Activated CD4-positive, alpha-beta T cell treated with anti-CD3 and anti-CD28 coated beads for 36 hours (primary cell): ENCODE measurements around the gene SNX25. TPM values are rescaled to one million over a fixed set of nuclear protein-coding genes. Genes with fewer than 3 reads are reported as not detected.

Experiments
- ATAC-seq: fragments of 200-7000 bp; cut with Tn5 transposase; one replicate; pipeline ENCODE4 v1.10.0; 2021; ENCODE audit warnings: mild to moderate bottlenecking, moderate library complexity
- CTCF ChIA-PET: fragments of 350-600 bp; sonication (Branson Sonifier 250); formaldehyde crosslinking; loops from one replicate; lab custom pipeline; 2021; ENCODE audit warnings: antibody characterized with exemption; lab: Charles Lee
- POLR2A ChIA-PET: fragments of 350-600 bp; sonication (Branson Sonifier 250); formaldehyde crosslinking; loops from one replicate; lab custom pipeline; 2021; ENCODE audit warnings: antibody characterized with exemption, inconsistent platforms; lab: Charles Lee
- DNase-seq: peaks from one replicate; pipeline ENCODE4 v3.0.0-alpha.2; 2020
- H3K27ac Mint-ChIP-seq: one replicate; pipeline ENCODE4 v1.8.0; 2021; ENCODE audit warnings: mixed read lengths
- H3K27me3 Mint-ChIP-seq: one replicate; pipeline ENCODE4 v1.8.0; 2021; ENCODE audit warnings: mixed read lengths
- H3K36me3 Mint-ChIP-seq: one replicate; pipeline ENCODE4 v1.8.0; 2021; ENCODE audit warnings: low read depth, mixed read lengths
- H3K4me1 Mint-ChIP-seq: one replicate; pipeline ENCODE4 v1.8.0; 2021; ENCODE audit warnings: mixed read lengths
- H3K4me3 Mint-ChIP-seq: one replicate; pipeline ENCODE4 v1.8.0; 2021; ENCODE audit warnings: mild to moderate bottlenecking, moderate library complexity, mixed read lengths
- H3K9me3 Mint-ChIP-seq: one replicate; pipeline ENCODE4 v1.8.0; 2021; ENCODE audit warnings: low read depth, mixed read lengths
- intact Hi-C, 2 experiments: fragments of 100-400 bp; cut with DNase I in 1 of 2; cut with micrococcal nuclease in 1 of 2; formaldehyde crosslinking; loops; one replicate each; pipeline versions ENCODE4 v1.14.2 to v1.15.1; 2022 to 2024; cut with DNase I, micrococcal nuclease
- total RNA-seq, 2 experiments: library from RNA; stranded (reverse); gene quantifications; one replicate each; pipeline ENCODE4 v1.2.3, GENCODE V29; 2021

The SNX25 gene
- total RNA-seq, 2 experiments from 2014 or later = 14.8 to 15.0 TPM

GRCh38 chr4:185269286-185269685 is 59.9 kb downstream of the SNX25 start:
- Mint-ChIP-seq H3K27ac (no peak overlapping the region), H3K4me3 (no peak overlapping the region), H3K27me3 (no peaks in the 10 kb centered on the region), H3K9me3 (no peaks in the 10 kb centered on the region), H3K36me3 (peaks cover 30% of the 10 kb centered on the region), H3K4me1 (peaks cover 11% of the 10 kb centered on the region)
- ATAC-seq = no peak
- POLR2A ChIA-PET = interaction anchor here (0.7 kb wide), 1 partner anchor 198 kb away, joined by 3 read pairs; no protein-coding TSS in a partner anchor
- intact Hi-C loops = no loop called here
- no peak for DNase-seq
- CTCF ChIA-PET = no interaction called here

DNA sequence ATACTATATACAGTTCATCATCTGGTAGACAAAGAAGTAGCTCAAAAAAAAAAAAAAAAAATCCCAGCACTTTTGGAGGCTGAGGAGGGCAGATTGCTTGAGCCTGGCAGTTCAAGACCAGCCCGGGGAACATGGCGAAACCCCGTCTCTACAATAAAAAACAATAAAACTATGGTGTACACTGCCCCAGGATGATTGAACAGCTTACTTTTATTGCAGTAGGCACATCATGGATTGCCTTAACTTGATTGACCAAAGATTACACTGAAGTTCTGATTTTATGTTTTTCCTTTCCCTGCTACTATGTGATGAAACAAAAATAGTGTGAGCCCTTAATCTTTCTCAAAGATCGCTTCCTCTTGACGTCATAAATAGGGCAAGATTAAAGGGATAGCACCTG is 60.6 kb downstream of the SNX25 start:
- H3K4me1 Mint-ChIP-seq = peaks cover 11% of the 10 kb centered on the region
- peaks cover 28% of the 10 kb centered on the region for H3K36me3 Mint-ChIP-seq
- H3K27ac Mint-ChIP-seq = no peak overlapping the region
- POLR2A ChIA-PET = no interaction called here
- no peak overlapping the region for H3K4me3 Mint-ChIP-seq
- CTCF ChIA-PET = no interaction called here
- H3K27me3 Mint-ChIP-seq = no peaks in the 10 kb centered on the region
- intact Hi-C loops = no loop called here
- ATAC-seq (no peak), DNase-seq (no peak)
- no peaks in the 10 kb centered on the region for H3K9me3 Mint-ChIP-seq

GRCh38 chr4:185270885-185271284 is 61.5 kb downstream of the SNX25 start:
- no peak for DNase-seq
- intact Hi-C loops = no loop called here
- H3K27ac Mint-ChIP-seq = no peak overlapping the region
- no peak for ATAC-seq
- ChIA-PET CTCF (interaction anchor here (1.0 kb wide), 1 partner anchor 18 kb away, joined by 3 read pairs; no protein-coding TSS in a partner anchor), POLR2A (no interaction called here)
- no peaks in the 10 kb centered on the region for H3K27me3 Mint-ChIP-seq
- H3K4me3 Mint-ChIP-seq = no peak overlapping the region
- no peaks in the 10 kb centered on the region for H3K9me3 Mint-ChIP-seq
- peaks cover 28% of the 10 kb centered on the region for H3K36me3 Mint-ChIP-seq
- H3K4me1 Mint-ChIP-seq = peaks cover 8% of the 10 kb centered on the region

- Mint-ChIP-seq H3K27ac (no peak overlapping the region), H3K4me1 (no peaks in the 10 kb centered on the region), H3K36me3 (peaks cover 24% of the 10 kb centered on the region), H3K4me3 (no peak overlapping the region), H3K9me3 (no peaks in the 10 kb centered on the region), H3K27me3 (no peaks in the 10 kb centered on the region)
- DNase-seq (no peak), ATAC-seq (no peak)
- CTCF ChIA-PET = interaction anchor here (0.8 to 1.3 kb wide), 2 partner anchors 15 to 35 kb away, joined by 3 read pairs; no protein-coding TSS in a partner anchor
- POLR2A ChIA-PET = no interaction called here
- intact Hi-C loops = no loop called here
These were observed 62.8 kb downstream of the SNX25 start for GRCh38 chr4:185272245-185272644.

DNA sequence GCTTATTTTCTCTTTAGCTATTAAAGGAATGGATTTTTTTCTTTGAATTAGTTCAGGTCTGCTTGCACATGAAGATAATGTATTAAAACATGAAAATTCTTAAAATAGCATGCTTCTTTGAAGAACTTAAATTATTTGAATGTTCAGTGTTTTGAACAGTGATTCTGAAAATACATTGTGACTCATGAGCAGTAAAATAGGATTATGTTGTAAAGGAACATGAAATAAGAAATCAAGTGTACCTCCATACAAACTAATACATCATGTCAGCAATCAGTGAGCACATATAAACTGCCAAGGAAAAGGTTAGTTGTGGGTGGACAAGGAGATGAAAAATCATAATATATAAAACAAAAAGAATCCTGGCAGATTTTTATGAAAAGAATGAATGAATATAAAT is 66.1 kb downstream of the SNX25 start:
- peaks cover 6% of the 10 kb centered on the region for H3K36me3 Mint-ChIP-seq
- intact Hi-C loops = no loop called here
- no peak overlapping the region for H3K27ac Mint-ChIP-seq
- no peaks in the 10 kb centered on the region for H3K4me1 Mint-ChIP-seq
- POLR2A ChIA-PET = no interaction called here
- ATAC-seq = no peak
- H3K4me3 Mint-ChIP-seq = no peak overlapping the region
- H3K27me3 Mint-ChIP-seq = no peaks in the 10 kb centered on the region
- no peaks in the 10 kb centered on the region for H3K9me3 Mint-ChIP-seq
- no peak for DNase-seq
- CTCF ChIA-PET = no interaction called here

DNA sequence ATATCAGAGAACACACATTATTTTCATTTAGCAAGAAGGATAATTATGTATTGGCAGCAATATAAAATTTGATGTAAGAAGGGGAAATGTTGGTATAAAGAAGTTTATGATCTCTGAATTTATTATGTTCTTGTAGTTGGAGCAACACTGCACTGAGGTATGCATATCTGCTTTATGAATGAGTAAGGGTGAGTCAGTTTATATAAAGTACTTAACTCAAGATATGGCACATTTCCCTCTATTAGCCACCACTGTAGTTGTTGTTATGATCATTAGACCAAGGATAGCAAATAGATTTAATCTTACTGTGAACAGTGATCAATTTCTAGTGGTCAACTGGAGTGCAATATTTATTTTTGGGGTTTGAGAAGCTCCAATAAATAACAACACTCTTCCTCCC is 66.6 kb downstream of the SNX25 start:
- ChIA-PET CTCF (no interaction called here), POLR2A (no interaction called here)
- no peak overlapping the region for H3K4me3 Mint-ChIP-seq
- H3K27me3 Mint-ChIP-seq = no peaks in the 10 kb centered on the region
- DNase-seq = no peak
- no peak for ATAC-seq
- H3K9me3 Mint-ChIP-seq = no peaks in the 10 kb centered on the region
- H3K27ac Mint-ChIP-seq = no peak overlapping the region
- H3K36me3 Mint-ChIP-seq = peaks cover 1% of the 10 kb centered on the region
- intact Hi-C loops = no loop called here
- H3K4me1 Mint-ChIP-seq = no peaks in the 10 kb centered on the region

DNA sequence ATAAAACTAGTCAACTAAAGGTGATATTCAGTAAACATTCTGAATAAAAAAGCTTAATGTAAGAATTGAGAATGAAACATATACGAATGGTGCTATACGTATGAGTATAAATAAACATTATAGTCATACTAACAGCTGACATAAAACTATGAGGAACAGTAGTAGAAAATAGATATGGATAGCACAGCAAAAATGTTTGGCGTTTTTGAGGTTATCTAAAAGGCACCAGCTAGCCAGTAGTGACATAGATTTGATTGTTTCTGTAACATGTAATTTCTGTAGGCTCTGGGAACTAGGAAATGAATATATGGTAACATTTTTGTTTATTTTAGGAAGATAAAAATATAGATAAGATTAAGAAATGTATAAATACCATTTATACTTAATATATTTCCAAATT is 69.3 kb downstream of the SNX25 start:
- intact Hi-C loops = no loop called here
- Mint-ChIP-seq H3K36me3 (no peaks in the 10 kb centered on the region), H3K27me3 (no peaks in the 10 kb centered on the region), H3K4me1 (no peaks in the 10 kb centered on the region), H3K4me3 (no peak overlapping the region), H3K27ac (no peak overlapping the region), H3K9me3 (no peaks in the 10 kb centered on the region)
- ChIA-PET CTCF (interaction anchor here (1.2 kb wide), 1 partner anchor 15 kb away, joined by 3 read pairs; no protein-coding TSS in a partner anchor), POLR2A (no interaction called here)
- DNase-seq = no peak
- no peak for ATAC-seq

- Mint-ChIP-seq H3K9me3 (no peaks in the 10 kb centered on the region), H3K36me3 (no peaks in the 10 kb centered on the region), H3K4me1 (no peaks in the 10 kb centered on the region), H3K4me3 (no peak overlapping the region), H3K27ac (no peak overlapping the region), H3K27me3 (no peaks in the 10 kb centered on the region)
- ATAC-seq = no peak
- POLR2A ChIA-PET = no interaction called here
- CTCF ChIA-PET = interaction anchor here (1.1 kb wide), 1 partner anchor 79 kb away, joined by 3 read pairs; no protein-coding TSS in a partner anchor
- no peak for DNase-seq
- intact Hi-C loops = no loop called here
These were observed 71.2 kb downstream of the SNX25 start for GRCh38 chr4:185280608-185281007.

GRCh38 chr4:185282968-185283367 is 73.6 kb downstream of the SNX25 start:
- Mint-ChIP-seq H3K36me3 (no peaks in the 10 kb centered on the region), H3K27ac (no peak overlapping the region), H3K27me3 (no peaks in the 10 kb centered on the region), H3K4me3 (no peak overlapping the region), H3K9me3 (no peaks in the 10 kb centered on the region), H3K4me1 (no peaks in the 10 kb centered on the region)
- intact Hi-C loops = no loop called here
- DNase-seq (no peak), ATAC-seq (no peak)
- POLR2A ChIA-PET = no interaction called here
- CTCF ChIA-PET = interaction anchor here (0.7 kb wide), 1 partner anchor 352 kb away, joined by 6 read pairs; no protein-coding TSS in a partner anchor

DNA sequence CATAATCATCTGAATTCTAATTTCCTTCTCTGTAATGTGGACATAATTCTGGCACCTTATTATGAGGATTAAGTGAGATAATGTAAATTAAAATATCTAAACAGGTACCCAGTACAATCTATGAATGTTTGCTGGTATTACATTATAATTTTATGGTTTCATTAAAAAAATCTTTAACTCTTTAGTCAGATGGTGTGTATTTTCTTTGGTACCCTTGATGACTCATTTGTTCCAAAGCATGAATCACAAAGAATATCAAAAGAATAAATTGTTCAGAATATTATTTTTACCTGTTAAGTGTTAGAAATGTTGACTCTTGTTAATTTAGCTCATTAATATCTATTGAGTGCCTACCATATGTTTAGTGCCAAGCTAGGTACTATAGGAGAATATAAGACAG is 74.3 kb downstream of the SNX25 start:
- POLR2A ChIA-PET = no interaction called here
- H3K27me3 Mint-ChIP-seq = no peaks in the 10 kb centered on the region
- no peak overlapping the region for H3K27ac Mint-ChIP-seq
- no peak overlapping the region for H3K4me3 Mint-ChIP-seq
- CTCF ChIA-PET = no interaction called here
- intact Hi-C loops = no loop called here
- no peaks in the 10 kb centered on the region for H3K9me3 Mint-ChIP-seq
- ATAC-seq (no peak), DNase-seq (no peak)
- H3K36me3 Mint-ChIP-seq = peaks cover 3% of the 10 kb centered on the region
- H3K4me1 Mint-ChIP-seq = no peaks in the 10 kb centered on the region

GRCh38 chr4:185285632-185286393 is 76.4 kb downstream of the SNX25 start:
- no peak overlapping the region for H3K4me3 Mint-ChIP-seq
- peaks cover 10% of the 10 kb centered on the region for H3K36me3 Mint-ChIP-seq
- intact Hi-C loops = no loop called here
- ChIA-PET POLR2A (no interaction called here), CTCF (interaction anchor here (1.0 to 1.3 kb wide), 3 partner anchors 20 to 101 kb away, joined by 3 to 4 read pairs (median 4); no protein-coding TSS in a partner anchor)
- no peak for DNase-seq
- no peaks in the 10 kb centered on the region for H3K27me3 Mint-ChIP-seq
- no peak for ATAC-seq
- H3K4me1 Mint-ChIP-seq = no peaks in the 10 kb centered on the region
- no peaks in the 10 kb centered on the region for H3K9me3 Mint-ChIP-seq
- H3K27ac Mint-ChIP-seq = no peak overlapping the region

- H3K36me3 Mint-ChIP-seq = peaks cover 16% of the 10 kb centered on the region
- no peak overlapping the region for H3K4me3 Mint-ChIP-seq
- no peak overlapping the region for H3K27ac Mint-ChIP-seq
- POLR2A ChIA-PET = no interaction called here
- no peaks in the 10 kb centered on the region for H3K4me1 Mint-ChIP-seq
- H3K9me3 Mint-ChIP-seq = no peaks in the 10 kb centered on the region
- H3K27me3 Mint-ChIP-seq = no peaks in the 10 kb centered on the region
- no peak for DNase-seq
- CTCF ChIA-PET = interaction anchor here (0.9 to 1.2 kb wide), 3 partner anchors 10 to 20 kb away, joined by 3 to 4 read pairs (median 3); no protein-coding TSS in a partner anchor
- no peak for ATAC-seq
- intact Hi-C loops = no loop called here
These were observed 77.2 kb downstream of the SNX25 start for GRCh38 chr4:185286571-185286970.
